OCI-LY7 (cell line): ENCODE data around the gene GNA12. TPM values are rescaled to one million over a fixed set of nuclear protein-coding genes. Genes with fewer than 3 reads are reported as not detected.
A peak's percentile ranks its signal among the peaks of the same experiment; 100 is the strongest.

Source experiments
- BruUV-seq: library from RNA; stranded (reverse); fragments of 400-500 nt; replicated peaks from 2 replicates; lab custom pipeline; 2021; lab: Mats Ljungman, UMichigan
- CTCF ChIA-PET: fragments of 300-600 bp; sonication (Branson Sonifier 250); formaldehyde crosslinking; loops from one replicate; lab custom pipeline; 2022; ENCODE audit warnings: antibody characterized with exemption; ENCODE audit not compliant: unreplicated experiment; lab: Charles Lee
- POLR2A ChIA-PET: fragments of 300-600 bp; sonication (Branson Sonifier 250); formaldehyde crosslinking; loops from one replicate; lab custom pipeline; 2022; ENCODE audit warnings: antibody characterized with exemption; lab: Charles Lee
- DNase-seq: peaks from one replicate; pipeline ENCODE4 v3.0.0-alpha.2; 2015; ENCODE audit warnings: low spot score
- H2AFZ ChIP-seq: fragments of 200-600 bp; sonication (generic), shearing (Covaris generic); 2 replicates; pipeline ENCODE4 v1.6.1; 2014; ENCODE audit warnings: mild to moderate bottlenecking, antibody characterized with exemption, low read length, moderate library complexity
- H3K27ac ChIP-seq: fragments of 200-600 bp; sonication (generic); 2 replicates; pipeline ENCODE4 v1.5.1; 2014; ENCODE audit warnings: mixed run types, low read depth, mild to moderate bottlenecking, moderate library complexity, low read length, inconsistent platforms; ENCODE audit not compliant: poor library complexity, severe bottlenecking
- H3K36me3 ChIP-seq: fragments of 200-600 bp; sonication (generic); 2 replicates; pipeline ENCODE4 v1.6.1; 2014; ENCODE audit warnings: mild to moderate bottlenecking, antibody characterized with exemption, low read length, moderate library complexity, mixed read lengths; ENCODE audit not compliant: insufficient read depth
- H3K4me1 ChIP-seq: fragments of 200-600 bp; sonication (generic); 2 replicates; pipeline ENCODE4 v1.5.1; 2014; ENCODE audit warnings: mild to moderate bottlenecking, low read length; ENCODE audit not compliant: insufficient read depth, poor library complexity, severe bottlenecking
- H3K4me2 ChIP-seq: fragments of 200-600 bp; sonication (generic); 2 replicates; pipeline ENCODE4 v1.6.1; 2014; ENCODE audit warnings: mild to moderate bottlenecking, low read length
- H3K4me3 ChIP-seq: fragments of 200-600 bp; sonication (generic); 2 replicates; pipeline ENCODE4 v1.5.1; 2014; ENCODE audit warnings: mild to moderate bottlenecking, low read depth, low read length; ENCODE audit not compliant: poor library complexity, severe bottlenecking
- H3K79me2 ChIP-seq: fragments of 200-600 bp; sonication (generic); 2 replicates; pipeline ENCODE4 v1.6.1; 2016; ENCODE audit warnings: low read depth, mild to moderate bottlenecking, low read length, moderate library complexity, mixed read lengths; ENCODE audit not compliant: insufficient read depth
- H3K9me2 ChIP-seq: fragments of 200-600 bp; sonication (generic); 2 replicates; pipeline ENCODE4 v1.6.1; 2016; ENCODE audit warnings: mild to moderate bottlenecking, low read length, mixed read lengths; ENCODE audit not compliant: insufficient read depth
- H3K9me3 ChIP-seq: fragments of 200-600 bp; sonication (generic); 2 replicates; pipeline ENCODE4 v1.6.1; 2014; ENCODE audit warnings: mild to moderate bottlenecking, mixed run types, low read length, mixed read lengths
- H4K20me1 ChIP-seq: fragments of 200-600 bp; sonication (generic); 2 replicates; pipeline ENCODE4 v1.6.1; 2014; ENCODE audit warnings: mild to moderate bottlenecking, antibody characterized with exemption, low read length, moderate library complexity, mixed read lengths; ENCODE audit not compliant: insufficient read depth
- CTCF ChIP-seq: fragments of 200-600 bp; sonication (generic); conservative IDR thresholded peaks from 2 replicates; pipeline ENCODE4 v1.5.1; 2014; ENCODE audit warnings: mild to moderate bottlenecking, antibody characterized with exemption, low read length, moderate library complexity, mixed read lengths
- EZH2phosphoT487 ChIP-seq: fragments of 200-600 bp; sonication (generic); IDR thresholded peaks from 2 replicates; pipeline ENCODE4 v1.6.1; 2018; ENCODE audit warnings: low read depth, borderline replicate concordance, mild to moderate bottlenecking, mixed run types, antibody characterized with exemption, low read length, moderate library complexity, mixed read lengths
- intact Hi-C: fragments of 100-400 bp; cut with micrococcal nuclease; formaldehyde crosslinking; loops from one replicate; pipeline ENCODE4 v1.10.0; 2022; ENCODE audit not compliant: unreplicated experiment
- total RNA-seq, 2 experiments: library from RNA; depleted of rRNA in 1 of 2; stranded (reverse); fragments of >200 nt in 1 of 2; shearing (Covaris generic) in 1 of 2; gene quantifications; 2 replicates each; pipeline ENCODE4 v1.2.3, GENCODE V29; 2014 to 2022

GNA12 gene
- total RNA-seq, 2 experiments from 2014 or later: 10.3 to 35.9 TPM

DNA sequence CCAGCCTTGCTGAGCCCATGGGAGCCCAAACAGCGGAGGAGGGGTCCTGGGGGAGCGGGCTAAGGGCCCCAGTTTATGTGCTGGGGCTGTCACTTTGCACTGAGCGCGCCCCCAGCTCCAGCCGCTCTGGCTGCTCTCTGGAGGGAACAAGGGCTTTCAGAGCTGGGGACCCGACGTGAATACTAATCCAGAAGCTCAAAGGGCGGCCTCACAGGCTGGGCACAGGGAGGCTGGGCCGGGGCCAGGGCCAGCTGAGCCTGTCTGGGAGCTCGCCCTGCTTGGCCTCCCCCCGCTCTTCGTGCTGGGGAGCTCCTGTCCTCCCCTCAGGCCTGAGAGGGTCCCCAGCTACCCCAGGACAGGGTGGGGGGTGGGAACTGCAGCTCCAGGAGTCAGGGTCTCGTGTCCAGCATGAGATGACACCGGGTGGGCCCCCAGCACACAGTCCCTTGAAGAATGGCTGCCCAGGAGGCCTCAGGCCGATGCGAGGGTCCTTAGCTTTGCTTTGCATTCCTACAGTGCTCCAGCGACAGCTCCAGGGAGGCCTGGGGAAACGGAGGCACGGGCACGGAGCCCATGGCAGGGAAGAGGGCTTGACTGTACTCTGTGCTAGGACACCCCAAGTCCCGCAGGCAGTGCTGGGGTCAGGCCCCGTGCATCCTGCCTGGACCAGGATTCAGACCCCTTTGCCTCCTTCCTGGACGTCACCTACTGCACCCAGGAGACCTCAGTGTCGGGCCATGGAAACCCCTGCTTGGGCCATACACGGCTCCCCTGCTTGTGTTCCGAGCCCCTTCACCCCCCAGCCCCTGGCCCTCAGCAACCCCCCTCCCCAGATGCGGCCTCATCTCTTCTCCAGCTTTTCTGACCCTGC lies 161.9 kb downstream of the GNA12 start:
- Histone ChIP-seq H3K79me2 (no peaks in the 10 kb centered on the region), H3K36me3 (no peaks in the 10 kb centered on the region), H2AFZ (no peak overlapping the region), H3K4me1 (no peaks in the 10 kb centered on the region), H3K27ac (no peak overlapping the region), H3K4me3 (no peak overlapping the region), H3K9me2 (no peaks in the 10 kb centered on the region), H3K9me3 (no peaks in the 10 kb centered on the region), H4K20me1 (no peaks in the 10 kb centered on the region), H3K4me2 (no peak overlapping the region)
- TF ChIP-seq EZH2phosphoT487 (no peak), CTCF (no peak)
- no peak for DNase-seq
- no TSS peak for BruUV-seq
- ChIA-PET CTCF (interaction anchor here (0.6 to 1.3 kb wide), 3 partner anchors 9 to 184 kb away, joined by 3 to 5 read pairs (median 5); no protein-coding TSS in a partner anchor), POLR2A (interaction anchor here (0.7 to 1.1 kb wide), 3 partner anchors 28 to 147 kb away, joined by 3 to 4 read pairs (median 3); no protein-coding TSS in a partner anchor)
- intact Hi-C loops: loop anchor here (1.0 to 2.0 kb wide), 3 partner anchors 73 to 231 kb away; no protein-coding TSS in a partner anchor

GRCh38 chr7:2680792-2681490 lies 163.2 kb downstream of the GNA12 start:
- no TSS peak for BruUV-seq
- Histone ChIP-seq H4K20me1 (no peaks in the 10 kb centered on the region), H3K9me2 (no peaks in the 10 kb centered on the region), H3K27ac (no peak overlapping the region), H3K4me3 (no peak overlapping the region), H3K4me1 (no peaks in the 10 kb centered on the region), H3K79me2 (no peaks in the 10 kb centered on the region), H3K4me2 (no peak overlapping the region), H3K36me3 (no peaks in the 10 kb centered on the region), H3K9me3 (no peaks in the 10 kb centered on the region), H2AFZ (no peak overlapping the region)
- TF ChIP-seq CTCF: peak; percentile 80
- no peak for TF ChIP-seq EZH2phosphoT487
- ChIA-PET CTCF (interaction anchor here (0.6 to 1.3 kb wide), 3 partner anchors 29 to 38 kb away, joined by 3 to 5 read pairs (median 3); no protein-coding TSS in a partner anchor), POLR2A (interaction anchor here (1.0 kb wide), 1 partner anchor 29 kb away, joined by 4 read pairs; no protein-coding TSS in a partner anchor)
- peak; percentile 62 for DNase-seq
- intact Hi-C loops: loop anchor here (1.0 to 2.0 kb wide), 3 partner anchors 72 to 230 kb away; no protein-coding TSS in a partner anchor
